Activated CD4-positive, alpha-beta T cell treated with anti-CD3 and anti-CD28 coated beads, Interleukin-2, amount 10 ng/mL, durations not matched to agents 24 days and 14 days (primary cell): ENCODE data around the gene YPEL4. TPM values are rescaled to one million over a fixed set of nuclear protein-coding genes. Genes with fewer than 3 reads are reported as not detected.

Experiments used
- DNase-seq: peaks from one replicate; pipeline ENCODE4 v3.0.0; 2022
- H3K27ac Mint-ChIP-seq: one replicate; pipeline ENCODE4 v1.8.0; 2022; ENCODE audit warnings: mild to moderate bottlenecking, mixed read lengths
- H3K27me3 Mint-ChIP-seq: one replicate; pipeline ENCODE4 v1.8.0; 2022; ENCODE audit warnings: mixed read lengths
- H3K36me3 Mint-ChIP-seq: one replicate; pipeline ENCODE4 v1.8.0; 2022; ENCODE audit warnings: low read depth, mild to moderate bottlenecking, mixed read lengths
- H3K4me1 Mint-ChIP-seq: one replicate; pipeline ENCODE4 v1.8.0; 2021; ENCODE audit warnings: mixed read lengths
- H3K4me3 Mint-ChIP-seq: one replicate; pipeline ENCODE4 v1.8.0; 2022; ENCODE audit warnings: mild to moderate bottlenecking, moderate library complexity, mixed read lengths
- H3K9me3 Mint-ChIP-seq: one replicate; pipeline ENCODE4 v1.8.0; 2021; ENCODE audit warnings: mixed read lengths
- intact Hi-C: fragments of 100-400 bp; cut with micrococcal nuclease; formaldehyde crosslinking; loops from one replicate; pipeline ENCODE4 v1.15.1; 2023
- total RNA-seq: library from RNA; stranded (reverse); gene quantifications from 2 replicates; pipeline ENCODE4 v1.2.3, GENCODE V29; 2022

Gene YPEL4
- total RNA-seq, 1 donor from 2014 or later: 0.40 TPM

- intact Hi-C loops: loop anchor here (5.0 kb wide), 1 partner anchor 309 kb away; the partner anchor contains the start of genes P2RX3 and SSRP1
- Mint-ChIP-seq H3K4me1 (peaks cover 47% of the 10 kb centered on the region), H3K4me3 (no peak overlapping the region), H3K27ac (no peak overlapping the region), H3K36me3 (no peaks in the 10 kb centered on the region), H3K27me3 (peaks cover 40% of the 10 kb centered on the region), H3K9me3 (no peaks in the 10 kb centered on the region)
- DNase-seq: no peak
Measured at GRCh38 chr11:57646194-57646798, 3.4 kb downstream of the YPEL4 start.

- Mint-ChIP-seq H3K27ac (no peak overlapping the region), H3K36me3 (no peaks in the 10 kb centered on the region), H3K4me3 (no peak overlapping the region), H3K4me1 (peaks cover 50% of the 10 kb centered on the region), H3K9me3 (no peaks in the 10 kb centered on the region), H3K27me3 (peaks cover 40% of the 10 kb centered on the region)
- intact Hi-C loops: loop anchor here (5.0 kb wide), 1 partner anchor 308 kb away; the partner anchor contains the start of genes P2RX3 and SSRP1
- DNase-seq: no peak
Measured at GRCh38 chr11:57645689-57646085, 4.0 kb downstream of the YPEL4 start.

GRCh38 chr11:57644748-57645688 is 4.7 kb downstream of the YPEL4 start:
- Mint-ChIP-seq H3K36me3 (no peaks in the 10 kb centered on the region), H3K27me3 (peaks cover 40% of the 10 kb centered on the region), H3K4me3 (no peak overlapping the region), H3K4me1 (peaks cover 48% of the 10 kb centered on the region), H3K27ac (no peak overlapping the region), H3K9me3 (no peaks in the 10 kb centered on the region)
- intact Hi-C loops: loop anchor here (5.0 kb wide), 1 partner anchor 308 kb away; the partner anchor contains the start of genes P2RX3 and SSRP1
- DNase-seq: peak; percentile 96

GRCh38 chr11:57643802-57644201 is 5.9 kb downstream of the YPEL4 start:
- no peak for DNase-seq
- intact Hi-C loops: no loop called here
- H3K27me3 Mint-ChIP-seq: peaks cover 39% of the 10 kb centered on the region
- peaks cover 43% of the 10 kb centered on the region for H3K4me1 Mint-ChIP-seq
- H3K9me3 Mint-ChIP-seq: no peaks in the 10 kb centered on the region
- no peak overlapping the region for H3K4me3 Mint-ChIP-seq
- no peak overlapping the region for H3K27ac Mint-ChIP-seq
- no peaks in the 10 kb centered on the region for H3K36me3 Mint-ChIP-seq

GRCh38 chr11:57641011-57641807 is 8.5 kb downstream of the YPEL4 start:
- no peaks in the 10 kb centered on the region for H3K9me3 Mint-ChIP-seq
- no peak overlapping the region for H3K4me3 Mint-ChIP-seq
- no peaks in the 10 kb centered on the region for H3K36me3 Mint-ChIP-seq
- intact Hi-C loops: loop anchor here (1.0 to 2.0 kb wide), 3 partner anchors 73 to 296 kb away; no protein-coding TSS in a partner anchor
- H3K27me3 Mint-ChIP-seq: peaks cover 15% of the 10 kb centered on the region
- no peak overlapping the region for H3K27ac Mint-ChIP-seq
- peaks cover 31% of the 10 kb centered on the region for H3K4me1 Mint-ChIP-seq
- DNase-seq: peak; percentile 77

GRCh38 chr11:57640068-57640800 is 9.5 kb downstream of the YPEL4 start:
- Mint-ChIP-seq H3K9me3 (no peaks in the 10 kb centered on the region), H3K27me3 (peaks cover 10% of the 10 kb centered on the region), H3K4me3 (no peak overlapping the region), H3K4me1 (peaks cover 27% of the 10 kb centered on the region), H3K27ac (no peak overlapping the region), H3K36me3 (no peaks in the 10 kb centered on the region)
- no peak for DNase-seq
- intact Hi-C loops: loop anchor here (2.0 kb wide), 1 partner anchor 181 kb away; no protein-coding TSS in a partner anchor

- peaks cover 11% of the 10 kb centered on the region for H3K27me3 Mint-ChIP-seq
- intact Hi-C loops: loop anchor here (2.0 kb wide), 1 partner anchor 181 kb away; no protein-coding TSS in a partner anchor
- peak overlapping the region; percentile 60 for H3K27ac Mint-ChIP-seq
- H3K4me1 Mint-ChIP-seq: peaks cover 21% of the 10 kb centered on the region
- DNase-seq: peak; percentile 72
- H3K4me3 Mint-ChIP-seq: peak overlapping the region; percentile 87
- H3K36me3 Mint-ChIP-seq: no peaks in the 10 kb centered on the region
- no peaks in the 10 kb centered on the region for H3K9me3 Mint-ChIP-seq
Measured at GRCh38 chr11:57639321-57640067, 10.2 kb downstream of the YPEL4 start.

- peak; percentile 64 for DNase-seq
- intact Hi-C loops: no loop called here
- H3K4me1 Mint-ChIP-seq: peaks cover 20% of the 10 kb centered on the region
- no peaks in the 10 kb centered on the region for H3K36me3 Mint-ChIP-seq
- H3K27me3 Mint-ChIP-seq: peaks cover 17% of the 10 kb centered on the region
- peak overlapping the region; percentile 78 for H3K27ac Mint-ChIP-seq
- H3K4me3 Mint-ChIP-seq: peak overlapping the region; percentile 87
- H3K9me3 Mint-ChIP-seq: no peaks in the 10 kb centered on the region
Measured at GRCh38 chr11:57638811-57639320, 10.8 kb downstream of the YPEL4 start.

GRCh38 chr11:57638005-57638781 is 11.5 kb downstream of the YPEL4 start:
- Mint-ChIP-seq H3K27ac (peak overlapping the region; percentile 78), H3K4me1 (peaks cover 20% of the 10 kb centered on the region), H3K4me3 (peak overlapping the region; percentile 87), H3K36me3 (no peaks in the 10 kb centered on the region), H3K27me3 (peaks cover 18% of the 10 kb centered on the region), H3K9me3 (no peaks in the 10 kb centered on the region)
- intact Hi-C loops: no loop called here
- DNase-seq: peak; percentile 67

GRCh38 chr11:57637626-57638004 is 12.1 kb downstream of the YPEL4 start:
- H3K4me1 Mint-ChIP-seq: peaks cover 20% of the 10 kb centered on the region
- H3K27ac Mint-ChIP-seq: no peak overlapping the region
- DNase-seq: no peak
- peaks cover 17% of the 10 kb centered on the region for H3K27me3 Mint-ChIP-seq
- H3K9me3 Mint-ChIP-seq: no peaks in the 10 kb centered on the region
- peak overlapping the region; percentile 87 for H3K4me3 Mint-ChIP-seq
- H3K36me3 Mint-ChIP-seq: no peaks in the 10 kb centered on the region
- intact Hi-C loops: no loop called here

GRCh38 chr11:57635246-57635645 is 14.5 kb downstream of the YPEL4 start:
- Mint-ChIP-seq H3K4me3 (no peak overlapping the region), H3K27me3 (peaks cover 29% of the 10 kb centered on the region), H3K9me3 (no peaks in the 10 kb centered on the region), H3K27ac (no peak overlapping the region), H3K36me3 (no peaks in the 10 kb centered on the region), H3K4me1 (peaks cover 15% of the 10 kb centered on the region)
- DNase-seq: no peak
- intact Hi-C loops: no loop called here

GRCh38 chr11:57634311-57634710 is 15.4 kb downstream of the YPEL4 start:
- no peak for DNase-seq
- peaks cover 31% of the 10 kb centered on the region for H3K27me3 Mint-ChIP-seq
- H3K4me3 Mint-ChIP-seq: no peak overlapping the region
- no peak overlapping the region for H3K27ac Mint-ChIP-seq
- no peaks in the 10 kb centered on the region for H3K9me3 Mint-ChIP-seq
- H3K4me1 Mint-ChIP-seq: peaks cover 12% of the 10 kb centered on the region
- H3K36me3 Mint-ChIP-seq: no peaks in the 10 kb centered on the region
- intact Hi-C loops: no loop called here
